HL-60 (cell line): ENCODE measurements around the gene CKAP2L.

Experiments
- DNase-seq, 2 experiments: peaks; one replicate each; pipeline ENCODE4 v3.0.0-alpha.2; 2010 to 2020; ENCODE audit warnings: low read depth in 1 of 2, low spot score in 1 of 2
- H3K27ac ChIP-seq: fragments of 250-450 bp; sonication (Bioruptor Pico); replicated peaks from 2 replicates; pipeline ENCODE4 v1.5.1; 2020; ENCODE audit warnings: mild to moderate bottlenecking, moderate library complexity
- H3K27me3 ChIP-seq: fragments of 250-450 bp; sonication (Bioruptor Pico); 2 replicates; pipeline ENCODE4 v1.5.1; 2021; ENCODE audit warnings: mild to moderate bottlenecking, moderate library complexity; ENCODE audit not compliant: insufficient read depth, poor library complexity, severe bottlenecking
- H3K4me3 ChIP-seq: replicated peaks from 2 replicates; pipeline ENCODE4 v1.5.1; 2011; ENCODE audit warnings: mild to moderate bottlenecking, control low read depth, low read length; ENCODE audit not compliant: insufficient read depth
- GABPA ChIP-seq: IDR thresholded peaks from 2 replicates; pipeline ENCODE4 v1.6.1; 2012; ENCODE audit warnings: low read depth
- POLR2AphosphoS5 ChIP-seq: IDR thresholded peaks from 2 replicates; pipeline ENCODE4 v1.6.1; 2012; ENCODE audit warnings: low read depth
- REST ChIP-seq: IDR thresholded peaks from 2 replicates; pipeline ENCODE4 v1.6.1; 2012; ENCODE audit warnings: low read depth; ENCODE audit not compliant: insufficient replicate concordance
- SPI1 ChIP-seq: IDR thresholded peaks from 2 replicates; pipeline ENCODE4 v1.6.1; 2012; ENCODE audit warnings: low read depth, mild to moderate bottlenecking, borderline replicate concordance
- TF ChIP-seq, protein P1 (sequence below): IDR thresholded peaks from one replicate; pipeline ENCODE4 v1.5.1; 2011; ENCODE audit warnings: low read length, control low read depth, inconsistent platforms; ENCODE audit not compliant: insufficient read depth

Gene CKAP2L

DNA sequence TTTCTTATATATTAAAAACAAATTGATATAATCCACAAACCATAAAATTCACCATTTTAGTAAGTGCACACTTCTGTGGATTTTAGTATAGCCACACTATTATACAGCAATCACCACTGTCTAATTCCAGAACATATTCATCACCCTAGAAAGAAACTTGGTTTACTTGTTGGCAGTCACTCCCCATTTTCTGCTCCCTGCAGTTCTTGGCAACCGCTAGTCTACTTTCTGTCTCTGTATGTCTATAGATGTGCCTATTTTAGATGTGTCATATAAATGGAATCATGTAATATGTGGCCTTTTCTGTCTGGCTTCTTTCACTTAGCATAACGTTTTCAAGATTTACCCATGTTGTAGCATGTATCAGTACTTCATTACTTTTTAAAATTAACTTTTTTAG, 5.7 kb downstream of the CKAP2L start:
- H3K27ac ChIP-seq = no peak overlapping the region
- no peak for DNase-seq
- H3K4me3 ChIP-seq = no peak overlapping the region
- H3K27me3 ChIP-seq = no peaks in the 10 kb centered on the region
- TF ChIP-seq POLR2AphosphoS5 = no peak
- TF ChIP-seq REST = no peak
- TF ChIP-seq SPI1 = no peak
- TF ChIP-seq, protein P1, sequence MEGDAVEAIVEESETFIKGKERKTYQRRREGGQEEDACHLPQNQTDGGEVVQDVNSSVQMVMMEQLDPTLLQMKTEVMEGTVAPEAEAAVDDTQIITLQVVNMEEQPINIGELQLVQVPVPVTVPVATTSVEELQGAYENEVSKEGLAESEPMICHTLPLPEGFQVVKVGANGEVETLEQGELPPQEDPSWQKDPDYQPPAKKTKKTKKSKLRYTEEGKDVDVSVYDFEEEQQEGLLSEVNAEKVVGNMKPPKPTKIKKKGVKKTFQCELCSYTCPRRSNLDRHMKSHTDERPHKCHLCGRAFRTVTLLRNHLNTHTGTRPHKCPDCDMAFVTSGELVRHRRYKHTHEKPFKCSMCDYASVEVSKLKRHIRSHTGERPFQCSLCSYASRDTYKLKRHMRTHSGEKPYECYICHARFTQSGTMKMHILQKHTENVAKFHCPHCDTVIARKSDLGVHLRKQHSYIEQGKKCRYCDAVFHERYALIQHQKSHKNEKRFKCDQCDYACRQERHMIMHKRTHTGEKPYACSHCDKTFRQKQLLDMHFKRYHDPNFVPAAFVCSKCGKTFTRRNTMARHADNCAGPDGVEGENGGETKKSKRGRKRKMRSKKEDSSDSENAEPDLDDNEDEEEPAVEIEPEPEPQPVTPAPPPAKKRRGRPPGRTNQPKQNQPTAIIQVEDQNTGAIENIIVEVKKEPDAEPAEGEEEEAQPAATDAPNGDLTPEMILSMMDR = no peak
- TF ChIP-seq GABPA = no peak

DNA sequence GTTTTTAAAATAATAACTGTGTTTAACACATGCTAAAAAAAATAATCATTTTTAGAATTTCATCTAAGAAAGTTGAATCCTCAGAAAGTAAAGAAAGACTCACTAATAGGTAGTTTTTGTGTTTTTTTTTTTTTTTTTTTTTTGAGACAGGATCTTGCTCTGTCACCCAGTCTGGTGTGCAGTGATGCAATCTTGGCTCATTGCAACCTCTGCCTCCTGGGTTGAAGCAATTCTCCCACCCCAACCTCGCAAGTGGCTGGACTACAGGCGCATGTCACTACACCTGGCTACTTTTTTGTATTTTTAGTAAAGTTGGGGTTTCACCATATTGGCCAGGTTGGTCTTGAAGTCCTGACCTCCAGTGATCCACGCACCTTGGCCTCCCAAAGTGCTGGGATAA, 7.1 kb downstream of the CKAP2L start:
- Histone ChIP-seq H3K4me3 (no peak overlapping the region), H3K27me3 (no peaks in the 10 kb centered on the region), H3K27ac (peak overlapping the region; percentile 65)
- peak; percentile 65 to 88 for DNase-seq
- TF ChIP-seq, protein P1 = no peak
- TF ChIP-seq POLR2AphosphoS5 (no peak), SPI1 (no peak), GABPA (no peak), REST (no peak)

DNA sequence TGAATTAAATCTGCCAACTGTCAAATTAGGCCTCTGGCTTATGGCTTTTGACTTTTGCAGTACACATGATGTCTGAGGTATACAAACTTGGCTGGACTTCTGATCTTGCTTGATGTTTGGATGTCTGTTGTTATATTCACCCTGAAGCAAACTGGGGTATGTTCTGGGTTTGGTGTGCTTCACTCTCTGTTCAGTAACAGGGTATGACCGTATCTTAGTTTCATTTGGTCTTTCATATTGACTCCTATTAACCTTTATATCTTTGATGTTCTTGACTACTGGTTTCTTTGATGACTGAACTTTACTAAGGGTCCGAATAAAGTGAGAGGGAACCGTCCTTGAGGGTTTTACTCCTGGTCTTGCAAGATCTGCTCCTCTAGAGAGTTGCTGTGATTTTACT, 8.2 kb downstream of the CKAP2L start:
- no peak overlapping the region for H3K4me3 ChIP-seq
- TF ChIP-seq GABPA = no peak
- no peak for TF ChIP-seq POLR2AphosphoS5
- TF ChIP-seq SPI1 = no peak
- no peak for TF ChIP-seq REST
- TF ChIP-seq, protein P1 = no peak
- H3K27ac ChIP-seq = peak overlapping the region; percentile 65
- no peaks in the 10 kb centered on the region for H3K27me3 ChIP-seq
- no peak for DNase-seq
